Measurements from ENCODE around the gene BMX.

DNA sequence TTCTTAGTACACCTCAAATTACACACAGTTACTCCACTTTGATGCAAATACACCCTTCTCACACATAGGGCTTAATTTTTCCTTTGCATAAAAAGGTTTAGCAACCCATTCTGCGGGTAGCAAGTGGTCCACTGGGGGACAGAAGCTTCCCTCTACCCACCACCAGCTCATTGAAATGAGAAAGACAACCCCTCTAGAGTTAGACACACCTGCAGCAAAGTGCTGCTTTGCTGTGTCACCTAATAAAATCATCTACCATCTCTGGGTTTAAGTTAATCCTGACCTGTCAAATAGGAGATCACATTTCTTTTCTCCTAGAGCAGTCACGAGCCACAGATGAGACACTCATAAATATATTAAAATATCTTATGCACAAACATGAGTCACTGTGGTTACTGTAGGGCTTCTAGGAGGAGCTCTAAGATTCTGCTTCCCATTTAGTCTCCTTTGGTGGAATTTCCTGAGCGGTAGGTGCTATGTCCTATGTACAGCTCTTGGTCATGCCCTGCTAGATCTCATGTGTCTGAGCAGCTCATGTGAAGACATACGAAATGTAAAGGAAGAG is 11.9 kb downstream of the BMX start:
- TF ChIP-seq, protein P1, sequence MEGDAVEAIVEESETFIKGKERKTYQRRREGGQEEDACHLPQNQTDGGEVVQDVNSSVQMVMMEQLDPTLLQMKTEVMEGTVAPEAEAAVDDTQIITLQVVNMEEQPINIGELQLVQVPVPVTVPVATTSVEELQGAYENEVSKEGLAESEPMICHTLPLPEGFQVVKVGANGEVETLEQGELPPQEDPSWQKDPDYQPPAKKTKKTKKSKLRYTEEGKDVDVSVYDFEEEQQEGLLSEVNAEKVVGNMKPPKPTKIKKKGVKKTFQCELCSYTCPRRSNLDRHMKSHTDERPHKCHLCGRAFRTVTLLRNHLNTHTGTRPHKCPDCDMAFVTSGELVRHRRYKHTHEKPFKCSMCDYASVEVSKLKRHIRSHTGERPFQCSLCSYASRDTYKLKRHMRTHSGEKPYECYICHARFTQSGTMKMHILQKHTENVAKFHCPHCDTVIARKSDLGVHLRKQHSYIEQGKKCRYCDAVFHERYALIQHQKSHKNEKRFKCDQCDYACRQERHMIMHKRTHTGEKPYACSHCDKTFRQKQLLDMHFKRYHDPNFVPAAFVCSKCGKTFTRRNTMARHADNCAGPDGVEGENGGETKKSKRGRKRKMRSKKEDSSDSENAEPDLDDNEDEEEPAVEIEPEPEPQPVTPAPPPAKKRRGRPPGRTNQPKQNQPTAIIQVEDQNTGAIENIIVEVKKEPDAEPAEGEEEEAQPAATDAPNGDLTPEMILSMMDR (conservative IDR thresholded peaks at IDR 0.05), result no peak
- no peak for TF ChIP-seq EZH2 (IDR thresholded peaks at IDR 0.05; ENCODE audit: low read depth)
